ENCODE results near the gene DUSP22.
"Not testable (repeated sequence)": the region's sequence is repeated elsewhere in the genome, so short reads cannot be mapped to it uniquely, and the experiment has no call there.

The DUSP22 gene

GRCh38 chr6:325161-325860 lies 33.0 kb downstream of the DUSP22 start:
- not testable (repeated sequence) for DNase-seq

GRCh38 chr6:326066-326465 lies 33.8 kb downstream of the DUSP22 start:
- DNase-seq, result not testable (repeated sequence)

DNA sequence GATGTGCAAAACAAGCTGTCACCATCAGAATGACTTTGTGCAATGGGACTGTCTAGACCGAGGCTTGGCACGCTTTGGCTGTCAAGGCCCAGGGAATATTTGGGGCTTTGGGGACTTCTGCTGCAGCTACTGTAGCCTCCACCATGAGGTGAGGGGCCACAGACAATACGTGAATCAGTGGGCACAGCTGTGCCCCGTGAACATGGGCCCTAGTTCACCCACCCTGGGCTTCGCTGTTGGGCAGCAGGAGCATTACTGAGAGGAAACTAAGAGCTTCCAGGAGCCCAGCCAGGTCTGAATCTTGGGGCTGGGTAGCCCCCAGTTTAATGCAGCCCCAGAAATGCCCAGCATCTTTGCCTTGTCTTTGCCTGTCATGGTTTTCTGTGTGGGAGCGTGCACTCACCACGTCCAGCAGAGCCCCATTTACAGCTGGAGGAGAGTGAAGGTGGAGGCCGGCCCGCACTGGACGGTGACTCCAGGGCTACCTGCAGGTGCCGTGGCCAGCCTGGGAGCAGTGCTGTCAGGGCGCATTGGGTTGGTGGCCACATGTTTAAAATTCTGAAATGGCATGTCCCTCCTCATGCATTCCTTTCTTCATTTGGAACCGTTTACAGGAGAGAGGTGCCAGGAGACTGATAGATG lies 34.7 kb downstream of the DUSP22 start:
- no peak for DNase-seq

GRCh38 chr6:327538-328116 lies 35.3 kb downstream of the DUSP22 start:
- DNase-seq, result no peak

GRCh38 chr6:328136-328670 lies 35.9 kb downstream of the DUSP22 start:
- no peak for DNase-seq

- DNase-seq, result no peak
Measured at GRCh38 chr6:328924-329323, 36.6 kb downstream of the DUSP22 start.

DNA sequence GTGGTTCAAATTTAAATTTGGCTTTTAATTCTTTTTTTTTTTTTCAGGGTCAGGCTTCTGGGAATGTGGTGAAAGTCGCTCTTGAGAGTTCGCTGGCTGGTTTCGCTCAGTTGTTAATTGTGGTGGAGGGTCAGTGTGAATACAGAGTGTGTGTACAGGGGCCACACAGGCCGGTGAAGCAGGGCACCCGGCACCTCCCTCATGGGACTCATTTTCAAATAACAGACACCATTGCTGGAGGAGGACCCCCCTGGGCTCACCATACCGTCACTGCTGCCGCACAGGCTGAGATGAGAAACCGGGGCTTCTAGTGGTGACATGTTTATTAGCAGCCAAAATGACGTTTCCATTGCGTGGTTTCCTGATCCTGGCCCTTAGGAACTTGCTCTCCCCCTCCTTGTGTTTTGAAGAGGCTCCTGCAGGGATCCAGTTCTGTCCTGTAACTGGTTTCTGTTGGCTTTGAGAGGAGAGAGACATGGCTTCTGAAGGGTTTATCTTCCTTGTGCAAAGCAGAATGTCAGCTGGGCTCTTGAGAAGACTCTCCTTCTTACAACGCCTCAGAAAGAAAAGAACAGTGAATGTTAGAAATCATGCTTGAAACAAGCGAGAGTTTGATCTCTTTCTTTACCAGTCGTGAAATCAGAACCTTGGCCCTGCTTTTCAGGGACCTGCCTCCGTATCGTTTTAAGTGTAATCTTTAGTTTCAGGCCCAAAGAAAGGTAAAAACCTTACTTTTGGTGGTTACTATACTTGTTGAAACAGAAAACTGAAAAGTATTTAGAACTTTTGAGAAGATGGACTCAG lies 37.8 kb downstream of the DUSP22 start:
- DNase-seq, result no peak

GRCh38 chr6:330948-331347 lies 38.7 kb downstream of the DUSP22 start:
- no peak for DNase-seq

DNA sequence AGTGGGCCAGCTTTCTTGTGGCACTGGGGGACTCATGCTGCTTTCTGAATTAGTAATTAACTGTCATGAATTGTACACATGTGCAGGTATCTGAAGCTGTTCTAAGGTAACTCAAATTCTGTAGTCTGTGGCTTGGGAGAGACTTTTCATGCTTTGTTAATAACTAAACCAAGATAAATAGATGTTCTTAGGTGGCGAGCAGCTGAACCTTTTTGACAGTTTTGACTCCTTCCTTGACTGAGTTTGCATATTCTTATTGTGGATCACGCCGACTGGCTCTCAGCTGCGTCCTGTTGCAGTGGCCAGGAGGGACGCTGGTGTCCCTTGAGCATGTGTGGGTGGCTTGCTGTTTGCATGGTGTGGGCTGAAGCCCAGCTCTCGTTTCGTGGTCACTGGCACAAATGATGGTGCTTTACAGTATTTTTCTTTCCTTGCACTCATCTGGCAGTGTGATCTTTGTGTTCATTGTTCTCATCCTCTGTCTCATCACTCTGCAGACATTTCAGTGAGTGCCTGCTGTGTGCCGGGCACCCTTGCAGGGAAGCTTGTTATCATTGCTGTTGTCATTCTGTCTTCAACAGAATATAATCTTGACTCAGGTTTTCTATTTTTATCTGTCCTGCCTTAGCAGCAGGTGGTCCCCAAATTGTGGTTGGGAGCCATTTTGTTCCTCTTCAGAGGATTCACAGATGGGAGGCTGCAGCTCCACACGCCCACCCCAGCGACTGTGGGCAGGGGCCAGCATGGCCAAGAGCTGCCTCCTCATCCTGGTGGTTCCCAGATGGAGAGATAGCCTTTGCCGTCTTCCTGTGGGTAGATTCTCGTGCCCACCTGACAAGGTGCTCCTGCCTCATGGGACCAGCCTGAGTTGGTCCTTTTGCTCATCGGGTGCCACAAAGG lies 39.6 kb downstream of the DUSP22 start:
- no peak for DNase-seq

GRCh38 chr6:332671-333070 lies 40.4 kb downstream of the DUSP22 start:
- DNase-seq, result no peak

DNA sequence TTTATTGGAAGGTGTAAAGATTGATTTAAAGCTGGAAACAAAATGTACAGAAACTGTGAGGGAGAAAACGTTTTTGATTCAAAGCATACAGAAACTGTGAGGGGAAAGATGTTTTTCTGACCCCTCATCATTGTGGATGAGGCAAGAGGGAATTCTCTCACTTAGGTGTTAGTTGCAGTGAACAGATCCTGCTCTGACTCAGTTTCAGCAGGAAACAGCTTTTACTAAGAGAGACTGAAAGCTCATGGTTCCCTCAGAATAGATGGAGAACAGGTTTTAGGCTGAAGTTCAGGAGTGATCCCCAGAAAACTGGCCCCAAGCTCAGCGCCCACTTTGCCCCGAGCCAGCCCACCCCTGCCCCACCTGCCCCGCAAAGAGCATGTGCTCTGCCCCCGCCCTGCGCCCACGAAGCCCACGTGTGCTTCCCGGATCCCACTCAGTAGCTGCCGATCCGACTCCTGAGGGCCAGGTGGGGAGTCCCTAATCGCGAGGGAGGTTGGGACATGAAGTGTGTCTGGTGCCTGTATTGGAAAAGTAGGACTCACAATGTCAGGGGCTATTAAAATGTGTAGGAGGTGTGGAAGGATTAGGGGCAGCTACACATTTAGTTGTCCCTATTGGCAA lies 41.2 kb downstream of the DUSP22 start:
- DNase-seq, result no peak

GRCh38 chr6:334536-335510 lies 42.5 kb downstream of the DUSP22 start:
- DNase-seq, result no peak

GRCh38 chr6:335572-335971 lies 43.3 kb downstream of the DUSP22 start:
- DNase-seq, result no peak

DNA sequence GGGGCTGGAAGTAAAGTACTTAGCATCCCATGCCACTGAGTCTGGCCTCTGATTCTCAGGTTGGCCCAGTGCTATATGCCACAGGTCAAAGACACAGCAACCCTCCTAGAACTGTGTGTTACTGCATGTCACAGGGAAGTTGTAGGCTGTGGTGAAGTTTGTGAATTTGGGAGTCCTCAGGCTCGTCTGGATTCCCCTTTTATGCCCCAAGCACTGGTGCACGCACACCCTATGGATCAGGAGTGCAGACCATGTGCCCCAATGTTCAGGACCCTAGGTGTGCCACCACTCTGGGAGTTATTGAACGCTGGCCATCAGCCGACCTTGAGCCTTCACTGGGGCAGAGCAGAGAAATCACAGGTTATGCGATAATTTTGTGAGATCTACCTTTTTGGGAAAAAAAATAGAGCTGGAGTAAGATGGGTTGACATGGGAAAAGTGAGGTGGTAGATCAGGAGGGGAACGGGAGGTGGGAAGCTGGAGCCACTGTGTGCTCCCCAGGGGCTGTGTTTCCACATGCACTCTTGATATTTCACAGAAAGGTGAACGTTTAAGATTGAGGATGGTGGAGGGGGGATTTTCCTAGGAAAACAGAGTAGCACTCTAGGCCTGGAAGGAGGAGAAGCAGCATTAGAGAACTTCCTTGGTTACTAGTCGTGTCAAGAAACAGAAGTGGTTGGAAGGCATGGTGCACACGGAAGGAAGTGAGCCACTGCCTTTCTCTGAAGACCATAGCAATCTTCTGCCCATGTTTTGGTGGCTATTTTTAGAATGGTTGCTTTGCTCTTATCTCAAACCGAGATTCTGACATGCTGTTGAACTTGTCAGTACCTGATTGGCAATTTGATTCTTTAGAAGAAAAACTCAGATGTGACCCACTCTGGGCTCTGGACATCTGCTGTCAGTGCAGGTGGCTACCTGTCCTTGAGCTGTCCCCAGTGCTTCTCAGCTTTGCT lies 44.1 kb downstream of the DUSP22 start:
- DNase-seq, result no peak

DNA sequence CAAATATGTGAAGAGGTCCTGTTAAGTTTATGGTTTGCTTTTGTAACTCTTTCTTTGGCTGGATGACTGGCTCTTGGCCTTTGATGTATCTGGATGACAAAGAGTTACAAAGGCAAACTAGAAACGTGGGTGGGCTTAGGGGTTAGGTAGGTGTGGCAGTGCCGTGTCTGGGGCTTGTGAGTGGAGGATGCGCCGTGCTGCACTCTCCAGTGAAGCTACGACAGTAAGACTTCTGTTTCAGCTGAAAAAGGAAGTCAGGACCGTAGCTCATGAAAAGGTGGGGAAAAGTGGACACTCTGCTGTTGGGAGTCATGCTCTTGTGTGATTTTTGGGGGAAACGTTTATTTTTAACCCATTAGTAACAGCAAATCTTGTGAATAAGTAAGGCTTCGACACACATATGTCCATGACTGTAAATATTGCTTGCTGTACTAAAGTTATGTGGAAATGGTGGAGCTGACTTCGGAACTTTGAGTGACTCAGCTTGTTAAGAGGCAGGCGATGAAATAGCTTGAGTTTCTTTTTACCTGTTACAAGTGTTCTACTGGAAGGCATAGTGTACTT lies 45.6 kb downstream of the DUSP22 start:
- DNase-seq, result no peak

GRCh38 chr6:338815-339262 lies 46.6 kb downstream of the DUSP22 start:
- DNase-seq, result no peak

DNA sequence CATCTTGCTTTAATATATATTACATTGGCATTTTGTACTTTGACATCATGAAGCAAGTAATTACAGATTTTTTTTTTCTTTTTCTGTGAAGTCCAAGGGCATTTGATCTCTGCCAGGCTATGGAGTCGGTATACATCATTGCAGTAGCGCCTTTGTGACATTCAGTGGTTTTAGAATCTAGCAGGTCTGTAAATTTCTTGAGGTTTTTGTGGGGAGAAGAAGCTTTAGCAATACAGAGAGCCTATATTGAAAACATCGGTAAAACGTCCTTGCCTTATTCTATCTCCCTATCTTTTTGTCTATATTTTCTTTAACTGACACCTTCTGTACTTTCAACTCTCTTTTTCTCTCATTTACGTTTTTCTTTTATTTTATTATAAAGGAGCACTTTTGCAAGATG lies 47.2 kb downstream of the DUSP22 start:
- DNase-seq, result no peak

DNA sequence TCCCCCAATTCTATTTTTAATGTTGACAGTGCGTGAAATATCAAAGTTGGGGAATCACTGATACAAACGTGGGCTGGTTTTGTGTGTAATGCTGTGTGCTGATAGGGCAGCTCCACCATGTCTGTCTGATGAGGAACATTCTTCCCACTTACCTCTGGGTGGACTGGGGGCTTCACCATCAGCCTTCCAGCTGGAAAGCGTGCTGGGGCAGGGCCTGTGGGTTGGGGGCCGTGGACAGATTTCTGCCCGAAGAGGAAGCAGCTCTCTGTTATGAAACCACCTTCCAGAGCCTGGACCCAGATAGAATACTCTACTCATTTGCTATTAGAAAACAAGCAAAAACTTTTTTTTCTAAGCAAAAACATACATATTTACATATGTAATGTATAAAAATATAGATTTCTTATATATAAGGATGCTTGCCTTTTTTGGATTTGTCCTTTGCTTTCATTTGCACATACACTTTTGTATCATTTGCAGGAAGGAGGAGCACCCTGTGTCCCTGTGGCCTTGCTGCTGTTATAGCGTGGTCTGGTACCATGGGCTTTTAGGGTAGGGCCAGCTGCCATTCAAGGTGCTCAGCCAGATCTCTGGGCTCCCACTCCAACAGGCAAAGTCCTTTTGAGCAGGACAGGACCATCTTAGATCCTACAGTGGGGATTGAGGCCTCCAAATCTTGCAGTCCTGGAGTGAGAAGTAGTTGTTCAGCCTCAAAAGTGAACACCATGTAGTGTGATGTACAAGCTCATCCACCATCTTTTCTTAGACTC lies 48.1 kb downstream of the DUSP22 start:
- no peak for DNase-seq
